Lower leg skin (tissue), 4 donors: ENCODE data around the gene RAD21L1. TPM values are rescaled to one million over a fixed set of nuclear protein-coding genes. Genes with fewer than 3 reads are reported as not detected.

Experiments used
- DNase-seq, 2 donors: peaks; one replicate each; pipeline ENCODE4 v3.0.0-alpha.2; 2019; ENCODE audit warnings: low spot score in 2 of 2
- H3K4me3 ChIP-seq: fragments of 200-600 bp; sonication (generic); 2 replicates; pipeline ENCODE4 v1.5.1; 2017; ENCODE audit warnings: mild to moderate bottlenecking, low read depth; ENCODE audit not compliant: poor library complexity, severe bottlenecking
- CTCF ChIP-seq, 3 donors: fragments of 450-650 bp; IDR thresholded peaks; one replicate each; pipeline ENCODE4 v1.5.1; 2016; ENCODE audit warnings: antibody characterized with exemption in 3 of 3, mild to moderate bottlenecking in 3 of 3, moderate library complexity in 2 of 3
- POLR2A ChIP-seq, 2 donors: fragments of 450-650 bp; IDR thresholded peaks; one replicate each; pipeline ENCODE4 v1.6.1; 2016 to 2017; ENCODE audit warnings: antibody characterized with exemption in 2 of 2, mild to moderate bottlenecking in 1 of 2, moderate library complexity in 1 of 2
- WGBS, 2 donors: methylation state at CpG; one replicate each; pipeline ENCODE4 v1.1.5; 2018; 5-methylcytosine and 5-hydroxymethylcytosine counted together
- intact Hi-C: fragments of 100-400 bp; cut with DNase I; formaldehyde crosslinking; loops from one replicate; pipeline ENCODE4 v1.15.0; 2023; ENCODE audit warnings: low total_unique reads
- total RNA-seq, 4 donors: library from RNA; depleted of rRNA; stranded (reverse); fragments of >200 nt; gene quantifications; one replicate each; pipeline ENCODE4 v1.1.0, GENCODE V29; 2016

RAD21L1 gene
- total RNA-seq, 4 donors from 2014 or later: 0.38 TPM; not detected in 3

- 89 to 93% methylated on average over 8 of the region's 8 CpGs for WGBS, 2 donors
- DNase-seq: peak in 1 of 2 donors; percentile 3
- H3K4me3 ChIP-seq: no peak overlapping the region
- TF ChIP-seq CTCF (IDR thresholded peaks at IDR 0.05): no peak
- TF ChIP-seq POLR2A (IDR thresholded peaks at IDR 0.05): no peak
- intact Hi-C loops: no loop called here
Measured at GRCh38 chr20:1277529-1278322, 51.9 kb downstream of the RAD21L1 start.

GRCh38 chr20:1278993-1279392, 53.1 kb downstream of the RAD21L1 start:
- DNase-seq: no peak
- intact Hi-C loops: no loop called here
- WGBS, 2 donors: 92 to 96% methylated on average over 4 of the region's 4 CpGs
- no peak for TF ChIP-seq CTCF (IDR thresholded peaks at IDR 0.05)
- no peak for TF ChIP-seq POLR2A (IDR thresholded peaks at IDR 0.05)
- H3K4me3 ChIP-seq: no peak overlapping the region

GRCh38 chr20:1280195-1281102, 54.6 kb downstream of the RAD21L1 start:
- no peak for TF ChIP-seq POLR2A (IDR thresholded peaks at IDR 0.05)
- no peak for TF ChIP-seq CTCF (IDR thresholded peaks at IDR 0.05)
- WGBS, 2 donors: 70 to 82% methylated on average over 6 of the region's 6 CpGs
- no peak overlapping the region for H3K4me3 ChIP-seq
- peak in 1 of 2 donors; percentile 54 for DNase-seq
- intact Hi-C loops: no loop called here

- TF ChIP-seq POLR2A (IDR thresholded peaks at IDR 0.05): no peak
- TF ChIP-seq CTCF (IDR thresholded peaks at IDR 0.05): no peak
- WGBS, 2 donors: 57 to 60% methylated on average over 7 of the region's 7 CpGs
- H3K4me3 ChIP-seq: no peak overlapping the region
- DNase-seq: peak in 1 of 2 donors; percentile 23
- intact Hi-C loops: no loop called here
Measured at GRCh38 chr20:1281279-1282057, 55.6 kb downstream of the RAD21L1 start.

- TF ChIP-seq CTCF (IDR thresholded peaks at IDR 0.05): no peak
- DNase-seq: peak in 1 of 2 donors; percentile 42
- intact Hi-C loops: no loop called here
- no peak overlapping the region for H3K4me3 ChIP-seq
- 79 to 87% methylated on average over 3 of the region's 3 CpGs for WGBS, 2 donors
Measured at GRCh38 chr20:1282966-1283365, 57.1 kb downstream of the RAD21L1 start.
